ENCODE data around the gene NSG1.

Gene NSG1

GRCh38 chr4:4374388-4375098 is 12.4 kb upstream of the NSG1 start:
- no peak for DNase-seq

GRCh38 chr4:4376074-4376473 is 10.8 kb upstream of the NSG1 start:
- no peak for DNase-seq

DNA sequence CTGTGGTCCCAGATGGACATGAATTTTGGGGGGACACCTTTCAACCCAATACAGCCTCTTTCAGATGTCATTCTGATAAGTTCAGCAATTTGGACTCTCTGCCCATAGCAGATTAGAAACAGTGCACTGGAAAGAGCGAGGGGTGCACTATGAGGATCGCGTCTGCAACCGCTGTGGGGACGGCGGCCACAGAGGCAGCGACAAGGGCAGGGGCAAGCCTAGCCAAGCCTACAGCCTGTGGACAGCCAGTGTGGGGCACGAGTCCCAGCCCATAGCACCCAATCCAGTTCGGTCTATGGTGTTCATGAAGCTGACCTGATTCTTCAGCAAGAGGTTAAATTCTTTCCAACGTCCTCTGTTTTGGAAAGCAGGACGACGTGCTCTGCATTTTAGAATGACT is 9.7 kb upstream of the NSG1 start:
- DNase-seq: no peak

DNA sequence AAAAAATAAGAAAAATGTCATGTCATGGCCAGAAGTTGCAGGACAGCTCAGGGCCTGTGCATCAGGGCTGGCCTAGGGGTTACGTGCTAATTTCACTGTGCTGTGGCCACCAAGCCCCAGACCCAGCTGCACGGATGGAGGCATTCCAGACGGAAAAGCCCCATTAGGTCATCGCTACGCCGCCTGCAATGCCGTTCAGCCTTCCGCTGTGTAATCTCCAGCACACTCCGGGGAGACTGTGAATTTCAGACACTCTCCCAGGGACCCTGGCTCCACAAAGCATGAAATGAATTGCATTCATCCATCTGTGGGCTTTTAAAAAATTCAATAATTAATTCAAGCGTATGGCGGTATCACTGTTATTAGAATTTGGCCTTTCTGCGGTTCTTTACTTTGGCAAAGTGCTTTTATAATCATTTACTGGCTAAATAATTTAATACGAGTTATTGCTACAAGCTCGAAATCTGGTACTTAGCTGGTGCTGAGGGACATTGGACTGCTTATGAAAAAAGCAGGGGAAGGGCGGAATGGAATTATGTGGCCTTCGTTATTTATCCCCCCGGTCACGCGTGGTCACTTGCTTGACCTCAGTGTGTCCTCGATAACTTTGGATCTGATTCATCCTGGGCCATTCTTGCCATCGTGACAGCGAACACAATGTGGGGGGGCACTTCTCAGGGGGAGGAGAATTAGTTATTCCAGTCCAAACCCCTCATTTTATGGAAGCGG is 9.0 kb upstream of the NSG1 start:
- DNase-seq: no peak

DNA sequence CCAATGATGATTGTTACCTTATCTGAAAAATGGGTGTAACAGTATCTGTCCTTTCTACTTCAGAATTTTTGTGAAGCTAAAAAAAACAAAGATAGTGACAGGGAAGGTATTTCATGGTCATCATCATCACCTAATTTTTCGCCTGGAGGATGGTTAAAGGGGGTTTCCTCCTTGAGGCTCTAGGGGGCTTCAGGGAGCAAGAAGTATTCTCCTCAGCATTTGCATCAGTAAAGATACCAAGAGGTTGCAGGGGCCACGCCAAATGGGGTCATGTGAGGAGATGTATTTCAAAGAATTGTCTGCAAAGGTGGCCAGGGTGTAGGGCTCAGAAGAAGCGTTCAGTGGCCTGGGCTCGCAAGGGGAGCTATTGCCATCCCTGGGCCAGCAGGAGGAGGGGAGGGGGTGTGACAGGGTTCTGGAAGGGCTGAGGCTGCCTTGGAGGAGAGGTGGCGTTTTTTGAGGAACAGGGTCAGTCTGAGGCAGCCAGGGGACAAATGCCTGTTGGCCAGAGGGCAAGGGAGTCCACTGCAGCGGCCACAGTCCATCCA is 7.3 kb upstream of the NSG1 start:
- no peak for DNase-seq

GRCh38 chr4:4383085-4383484 is 3.8 kb upstream of the NSG1 start:
- DNase-seq: no peak

DNA sequence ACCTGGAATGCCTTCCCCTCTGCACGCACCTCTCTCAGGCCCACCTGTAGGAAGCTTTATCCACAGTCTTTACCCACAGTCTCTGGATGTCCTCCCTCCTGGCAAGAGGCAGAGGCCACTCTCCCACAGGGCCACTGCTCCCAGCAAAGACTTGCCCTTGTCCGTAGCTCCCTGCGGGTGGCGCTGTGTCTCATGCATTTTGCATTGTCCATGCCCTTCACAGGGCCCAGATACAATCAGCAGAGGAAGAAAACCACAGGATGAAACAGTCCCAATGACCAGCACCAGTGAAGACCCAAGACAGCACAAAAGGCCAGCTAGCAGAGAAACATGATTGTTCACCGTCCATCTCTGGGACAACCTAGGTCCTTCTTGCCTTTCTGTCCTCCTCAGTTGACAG is 2.1 kb upstream of the NSG1 start:
- no peak for DNase-seq

DNA sequence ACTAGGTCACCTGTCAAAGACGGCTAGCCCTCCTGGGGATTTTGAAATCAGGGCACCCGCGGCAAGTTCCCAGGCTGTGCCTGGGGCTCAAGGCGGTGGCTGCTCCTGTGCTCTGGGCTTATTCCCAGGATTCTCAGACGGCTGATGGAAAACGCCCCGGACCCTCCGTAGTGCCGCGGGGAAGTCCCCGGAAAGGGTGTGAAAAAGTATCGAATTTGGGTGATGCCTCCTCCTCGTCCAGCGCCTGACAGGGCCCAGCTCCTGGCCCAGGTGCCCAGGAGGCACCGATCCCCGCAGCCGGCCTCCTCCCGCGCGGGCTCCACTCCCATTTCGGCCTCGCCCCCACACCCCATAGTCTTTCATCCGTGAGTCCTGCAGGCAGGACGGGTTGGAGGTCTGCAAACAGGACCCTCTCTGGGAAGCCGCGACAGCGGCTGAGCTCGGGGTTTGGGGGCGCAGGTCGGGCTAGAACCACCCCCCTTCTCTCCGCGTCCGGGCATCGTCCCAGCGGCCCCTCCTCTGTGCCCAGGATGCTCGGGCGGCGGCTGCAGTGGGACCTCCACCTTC is 1.1 kb upstream of the NSG1 start:
- DNase-seq: no peak

- no peak for DNase-seq
Measured at GRCh38 chr4:4386296-4386735, 586 bp upstream of the NSG1 start.

DNA sequence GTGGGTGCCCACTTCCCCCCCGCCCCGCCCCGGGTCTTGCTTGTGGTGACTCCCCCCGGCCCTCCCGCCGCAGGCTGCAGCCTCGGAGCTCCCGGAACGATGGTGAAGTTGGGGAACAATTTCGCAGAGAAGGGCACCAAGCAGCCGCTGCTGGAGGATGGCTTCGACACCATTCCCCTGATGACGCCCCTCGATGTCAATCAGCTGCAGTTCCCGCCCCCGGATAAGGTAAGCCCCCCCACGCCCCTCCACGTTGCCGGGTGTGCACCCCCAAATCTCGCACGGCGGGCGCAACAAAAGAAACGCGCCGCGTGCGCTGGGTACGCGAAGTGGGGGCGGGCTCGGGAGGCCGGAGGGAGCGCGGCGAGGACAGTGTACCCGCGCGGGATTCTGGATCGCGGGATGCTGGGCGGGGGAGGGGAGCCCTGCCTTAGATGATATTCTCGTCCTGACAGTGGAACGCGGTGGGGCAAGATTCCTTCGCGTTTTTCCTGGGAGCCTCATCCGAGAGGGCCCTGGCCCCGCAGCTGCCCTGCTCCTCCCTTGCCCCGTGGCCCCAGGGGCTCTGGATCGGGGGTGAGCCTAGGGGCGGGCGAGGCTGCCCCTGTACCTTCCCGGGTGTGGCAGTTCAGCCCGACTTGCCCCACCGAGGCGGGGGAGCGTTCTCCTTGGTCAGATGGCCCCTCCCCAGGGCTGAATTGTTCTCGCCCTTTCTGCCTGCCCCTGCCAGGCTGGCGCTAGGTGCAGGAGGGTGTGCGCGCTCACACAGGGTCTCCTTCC is 819 bp downstream of the NSG1 start:
- no peak for DNase-seq

DNA sequence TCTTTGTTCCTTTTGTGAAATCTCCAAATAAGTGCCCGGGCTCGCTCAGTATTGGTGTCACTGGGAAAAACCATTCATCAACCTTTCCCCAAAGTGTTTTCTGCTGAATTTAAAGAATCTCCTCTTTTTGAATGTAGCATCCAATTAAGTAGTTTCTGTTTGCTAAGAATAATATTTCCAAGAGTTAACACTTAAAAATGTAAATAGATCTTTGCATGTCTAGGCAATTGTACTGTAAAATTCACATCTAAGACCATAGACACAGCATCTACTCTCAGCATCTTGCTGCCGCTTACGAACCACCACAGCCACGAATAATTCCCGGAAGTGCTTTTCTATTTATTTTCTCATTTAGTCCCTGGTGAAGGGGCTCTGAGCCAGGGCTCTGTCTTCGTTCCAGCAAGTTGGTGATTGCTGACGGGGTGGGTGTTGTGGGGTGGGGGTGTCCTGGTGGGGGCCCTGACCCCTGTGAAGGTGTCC is 1.4 kb downstream of the NSG1 start:
- DNase-seq: no peak

DNA sequence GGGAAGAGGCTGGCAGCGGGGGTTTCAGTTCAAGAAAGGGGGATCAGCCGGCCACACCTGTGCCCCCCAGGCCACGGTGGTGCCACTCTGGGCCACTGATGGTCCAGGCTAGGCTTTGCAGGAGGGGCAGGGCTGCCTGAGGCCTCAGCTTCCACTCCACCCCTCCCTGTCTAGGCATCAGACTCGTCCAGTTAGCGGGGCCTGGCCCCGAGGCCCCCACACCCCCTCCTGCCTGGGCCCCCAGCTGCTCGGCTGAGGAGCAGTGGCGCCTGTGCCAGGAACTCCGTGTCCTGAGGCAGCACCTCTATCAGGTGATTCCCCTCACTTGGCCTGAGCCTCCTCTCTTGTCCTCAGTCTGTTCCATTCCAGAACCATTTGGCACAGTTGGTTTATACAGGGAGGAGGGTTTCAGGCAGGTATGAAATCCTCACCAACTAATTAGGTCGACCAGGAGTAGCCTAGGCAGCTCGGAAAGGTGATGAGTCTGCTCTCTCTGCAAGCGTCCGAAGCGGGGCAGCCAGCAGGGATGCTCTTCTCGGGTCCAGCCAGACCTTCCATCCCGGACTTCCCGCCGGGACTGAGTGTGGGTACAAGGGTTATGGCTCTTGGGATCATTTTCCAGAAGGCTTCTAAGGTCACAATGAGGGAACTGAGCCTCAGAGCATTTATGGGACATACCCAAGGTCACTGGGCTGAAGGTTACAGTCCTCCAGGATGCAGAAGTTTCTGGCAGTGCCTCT is 2.1 kb downstream of the NSG1 start:
- DNase-seq: no peak

GRCh38 chr4:4390046-4390445 is 3.1 kb downstream of the NSG1 start:
- DNase-seq: no peak

GRCh38 chr4:4390515-4391240 is 3.8 kb downstream of the NSG1 start:
- no peak for DNase-seq

DNA sequence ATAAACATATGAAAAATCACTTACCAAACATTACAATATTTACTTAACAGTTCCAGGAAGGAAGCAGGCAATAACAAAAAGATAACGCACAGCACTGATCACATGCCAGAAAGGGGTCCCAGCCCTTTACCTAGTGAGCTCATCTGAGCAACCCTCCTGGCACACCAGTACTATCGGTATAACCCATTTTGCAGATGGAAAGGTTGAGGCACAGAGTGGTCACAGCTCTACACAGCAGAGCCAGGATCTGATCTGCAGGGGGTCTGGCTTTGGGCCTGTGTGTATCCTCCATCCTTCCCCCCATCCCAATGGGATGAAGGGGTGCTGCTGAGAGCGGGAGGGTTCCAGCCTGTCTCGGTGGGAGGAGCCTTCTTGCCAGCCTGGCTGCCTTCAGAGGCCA is 5.0 kb downstream of the NSG1 start:
- no peak for DNase-seq

- DNase-seq: no peak
Measured at GRCh38 chr4:4392501-4393183, 5.7 kb downstream of the NSG1 start.

- DNase-seq: no peak
Measured at GRCh38 chr4:4394644-4395043, 7.7 kb downstream of the NSG1 start.

- no peak for DNase-seq
Measured at GRCh38 chr4:4395371-4395770, 8.5 kb downstream of the NSG1 start.

- no peak for DNase-seq
Measured at GRCh38 chr4:4395849-4396627, 9.1 kb downstream of the NSG1 start.

Data from activated naive CD4-positive, alpha-beta T cell (primary cell).